Progenitor cell of endocrine pancreas (in vitro differentiated cells): ENCODE data around the gene TEAD1. TPM values are rescaled to one million over a fixed set of nuclear protein-coding genes. Genes with fewer than 3 reads are reported as not detected.

Experiments
- DNase-seq: peaks from one replicate; pipeline ENCODE4 v3.0.0; 2021; ENCODE audit warnings: low spot score; ENCODE audit not compliant: unreplicated experiment
- H3K27ac Mint-ChIP-seq: 2 replicates; pipeline ENCODE4 v1.8.0; 2021; ENCODE audit warnings: mild to moderate bottlenecking, moderate library complexity, mixed read lengths
- H3K27me3 Mint-ChIP-seq: 2 replicates; pipeline ENCODE4 v1.8.0; 2021; ENCODE audit warnings: mixed read lengths
- H3K36me3 Mint-ChIP-seq: 2 replicates; pipeline ENCODE4 v1.8.0; 2022; ENCODE audit warnings: mixed read lengths; ENCODE audit not compliant: insufficient read depth
- H3K4me1 Mint-ChIP-seq: 2 replicates; pipeline ENCODE4 v1.8.0; 2021; ENCODE audit warnings: low read depth, mixed read lengths
- H3K4me3 Mint-ChIP-seq: 2 replicates; pipeline ENCODE4 v1.8.0; 2021; ENCODE audit warnings: low read depth, mild to moderate bottlenecking, moderate library complexity, mixed read lengths
- H3K9me3 Mint-ChIP-seq: 2 replicates; pipeline ENCODE4 v1.8.0; 2021; ENCODE audit warnings: low read depth, mixed read lengths
- CTCF ChIP-seq: fragments of 200-600 bp; sonication (generic); IDR thresholded peaks from one replicate; pipeline ENCODE4 v1.5.0; 2021; ENCODE audit warnings: antibody characterized with exemption, mild to moderate bottlenecking; ENCODE audit not compliant: unreplicated experiment
- total RNA-seq: library from RNA; stranded (reverse); gene quantifications from 2 replicates; pipeline ENCODE4 v1.2.1, GENCODE V29; 2021

TEAD1 gene
- total RNA-seq, 1 donor from 2014 or later, result 92.4 TPM

GRCh38 chr11:12721816-12722604, 47.8 kb downstream of the TEAD1 start:
- no peak for TF ChIP-seq CTCF
- Mint-ChIP-seq H3K9me3 (no peaks in the 10 kb centered on the region), H3K36me3 (peaks cover 4% of the 10 kb centered on the region), H3K4me3 (no peak overlapping the region), H3K4me1 (peaks cover 69% of the 10 kb centered on the region), H3K27ac (peak overlapping the region; percentile 99), H3K27me3 (no peaks in the 10 kb centered on the region)
- DNase-seq, result no peak

- Mint-ChIP-seq H3K27ac (peak overlapping the region; percentile 99), H3K4me3 (peak overlapping the region; percentile 58), H3K9me3 (no peaks in the 10 kb centered on the region), H3K4me1 (peaks cover 71% of the 10 kb centered on the region), H3K27me3 (no peaks in the 10 kb centered on the region), H3K36me3 (peaks cover 4% of the 10 kb centered on the region)
- no peak for DNase-seq
- TF ChIP-seq CTCF, result no peak
Observed at GRCh38 chr11:12723421-12724300, 49.4 kb downstream of the TEAD1 start.

- Mint-ChIP-seq H3K27me3 (no peaks in the 10 kb centered on the region), H3K9me3 (no peaks in the 10 kb centered on the region), H3K36me3 (peaks cover 4% of the 10 kb centered on the region), H3K4me3 (peak overlapping the region; percentile 58), H3K4me1 (peaks cover 71% of the 10 kb centered on the region), H3K27ac (peak overlapping the region; percentile 99)
- TF ChIP-seq CTCF, result no peak
- no peak for DNase-seq
Observed at GRCh38 chr11:12724301-12725054, 50.3 kb downstream of the TEAD1 start.

- Mint-ChIP-seq H3K27me3 (no peaks in the 10 kb centered on the region), H3K4me1 (peaks cover 68% of the 10 kb centered on the region), H3K9me3 (no peaks in the 10 kb centered on the region), H3K27ac (peak overlapping the region; percentile 99), H3K4me3 (no peak overlapping the region), H3K36me3 (peaks cover 4% of the 10 kb centered on the region)
- no peak for DNase-seq
- no peak for TF ChIP-seq CTCF
Observed at GRCh38 chr11:12725055-12725862, 51.0 kb downstream of the TEAD1 start.
